ENCODE data around the gene ALX4.

GRCh38 chr11:44267006-44267749 lies 42.8 kb downstream of the ALX4 start:
- TF ChIP-seq TAF1 (IDR thresholded peaks at IDR 0.05; ENCODE audit: borderline replicate concordance, low read depth, low read length) = no peak
- TF ChIP-seq POLR2AphosphoS5 (IDR thresholded peaks at IDR 0.05; ENCODE audit: low read depth, low read length) = no peak
- TF ChIP-seq POLR2A (IDR thresholded peaks at IDR 0.05; ENCODE audit: low read depth, low read length) = no peak

Measured in GM12892 (cell line).